ENCODE measurements around the gene ATP5MC2.

- TF ChIP-seq CTCF (IDR thresholded peaks at IDR 0.05; ENCODE audit: insufficient read depth, low read length), result no peak
- no peak for TF ChIP-seq GABPA (IDR thresholded peaks at IDR 0.05; ENCODE audit: low read depth)
- TF ChIP-seq POLR2AphosphoS5 (IDR thresholded peaks at IDR 0.05; ENCODE audit: low read depth), result no peak
- no peak for TF ChIP-seq REST (IDR thresholded peaks at IDR 0.05; ENCODE audit: insufficient replicate concordance, low read depth)
Observed at GRCh38 chr12:53714004-53714403, 38.1 kb upstream of the ATP5MC2 start.
